KBM-7 (cell line): ENCODE data around the gene TACO1.
A peak's percentile ranks its signal among the peaks of the same experiment; 100 is the strongest.

Experiments
- DNase-seq: peaks from one replicate; pipeline ENCODE4 v3.0.0-alpha.2; 2015
- in situ Hi-C: fragments of 300-500 bp; cut with MboI; formaldehyde crosslinking; loops from 2 replicates; pipeline ENCODE4 v1.14.3; 2020; ENCODE audit warnings: low sequenced_read_pairs, low pct_unique_long_range_greater_than_20kb, mixed read lengths

Gene TACO1

DNA sequence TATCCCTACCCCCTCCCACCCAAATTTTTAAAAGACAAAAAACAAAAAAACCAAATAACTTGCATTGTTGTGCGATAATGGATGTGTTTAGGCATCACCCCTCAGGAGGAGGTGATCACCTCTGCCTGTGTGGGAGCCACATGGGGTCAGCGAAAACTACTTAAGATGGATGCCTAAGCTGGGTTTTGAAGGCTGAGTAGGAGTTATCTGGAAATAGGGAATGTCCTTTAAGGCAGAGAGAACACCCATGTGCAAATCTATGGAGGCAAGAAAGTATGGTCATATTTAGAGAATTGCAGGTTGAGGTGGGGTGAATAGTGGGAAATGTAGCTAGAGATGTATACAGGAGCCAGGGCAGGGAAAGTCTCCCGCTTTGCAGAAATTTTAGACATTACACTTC lies 5.6 kb upstream of the TACO1 start:
- no peak for DNase-seq
- in situ Hi-C loops = no loop called here

DNA sequence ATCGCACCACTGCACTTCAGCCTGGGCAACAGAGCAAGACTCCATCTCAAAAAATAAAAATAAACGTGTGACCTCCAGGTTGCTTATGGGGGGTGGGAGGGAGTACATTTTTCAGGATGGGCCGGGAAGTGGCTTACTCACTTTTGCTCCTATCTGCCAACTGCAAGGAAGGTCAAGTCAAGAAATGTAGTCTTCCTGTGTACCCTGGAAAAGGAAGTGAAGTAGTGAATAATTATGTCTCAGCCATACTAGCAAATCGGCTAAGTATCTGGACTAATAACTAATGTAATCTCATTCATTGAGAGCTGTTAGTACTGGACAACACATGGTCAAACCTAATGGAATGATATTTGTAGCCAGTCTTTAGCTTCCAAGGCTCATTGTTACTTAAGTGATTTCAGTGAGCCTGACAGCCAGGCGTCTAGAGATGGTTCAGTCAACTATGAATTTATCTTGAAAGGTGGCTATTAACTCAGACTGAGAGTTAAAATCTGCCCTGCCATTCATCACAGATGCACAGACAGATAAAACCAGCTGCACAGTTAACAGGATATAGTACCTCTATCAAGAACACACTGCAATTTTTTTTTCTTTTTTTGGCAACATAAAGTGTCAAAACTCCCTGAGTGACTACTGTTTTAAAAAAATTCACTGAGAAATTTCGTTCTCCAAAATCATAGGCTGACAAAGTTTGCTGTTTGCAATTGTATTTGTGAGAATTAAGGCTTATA lies 3.7 kb upstream of the TACO1 start:
- in situ Hi-C loops = no loop called here
- DNase-seq = no peak

DNA sequence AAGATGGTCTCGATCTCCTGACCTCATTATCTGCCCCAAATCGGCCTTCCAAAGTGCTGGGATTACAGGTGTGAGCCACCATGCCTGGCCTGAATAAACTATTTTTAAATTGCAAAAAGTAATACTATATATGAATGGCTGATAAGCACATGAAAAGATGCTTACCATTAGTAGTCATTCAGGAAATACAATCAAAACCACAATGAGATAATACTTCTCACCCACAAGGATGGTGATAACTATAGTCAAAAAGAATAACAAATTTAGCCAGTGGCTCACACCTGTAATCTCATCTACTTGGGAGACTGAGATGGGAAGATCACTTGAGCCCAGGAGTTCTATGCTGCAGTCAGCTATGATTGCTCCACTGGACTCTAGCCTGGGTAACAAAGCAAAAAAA lies 2.4 kb upstream of the TACO1 start:
- in situ Hi-C loops = no loop called here
- DNase-seq = no peak

DNA sequence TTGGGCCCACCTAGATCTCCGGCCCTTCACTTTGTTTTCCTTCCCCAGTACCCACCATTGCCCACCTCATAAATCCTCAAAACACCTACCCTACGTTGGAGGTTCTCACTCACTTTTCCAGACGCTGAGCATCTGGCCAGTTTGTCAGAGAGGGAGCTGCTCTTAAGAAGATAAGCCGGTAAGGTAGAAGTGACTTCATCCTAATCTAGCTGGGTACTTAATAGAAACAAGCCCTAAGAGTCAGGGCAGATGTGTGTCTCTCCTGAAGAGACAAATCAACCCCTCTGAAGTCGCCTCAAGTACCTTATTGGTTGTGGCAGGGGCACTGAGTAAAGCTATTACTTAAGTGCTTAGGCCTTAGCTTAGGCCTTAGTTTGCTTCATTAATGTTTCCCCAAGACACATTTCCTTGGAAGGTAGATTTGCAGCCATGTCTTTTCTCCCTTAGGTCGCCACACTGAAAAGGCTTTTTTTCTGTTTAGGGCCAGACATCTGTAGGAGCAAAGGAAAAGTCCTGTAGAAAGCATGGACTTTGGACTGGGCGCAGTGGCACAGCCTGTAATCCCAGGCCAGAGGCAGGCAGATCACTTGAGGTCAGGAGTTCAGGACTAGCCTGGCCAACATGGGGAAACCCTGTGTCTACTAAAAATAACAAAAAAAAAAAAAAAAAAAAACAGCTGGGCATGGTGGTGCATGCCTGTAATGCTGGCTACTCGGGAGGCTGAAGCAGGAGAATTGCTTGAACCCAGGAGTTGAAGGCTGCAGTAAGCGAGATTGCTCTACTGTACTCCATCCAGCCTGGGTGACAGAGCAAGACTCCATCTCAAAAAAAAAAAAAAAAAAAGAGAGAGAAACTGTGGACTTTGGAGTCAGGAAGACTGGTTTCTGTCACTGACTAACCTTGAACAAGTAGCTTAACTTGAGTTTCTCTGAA lies 1.0 kb downstream of the TACO1 start:
- in situ Hi-C loops = loop anchor here (25.0 kb wide), 1 partner anchor 164 kb away; the partner anchor contains the start of gene CYB561
- no peak for DNase-seq

DNA sequence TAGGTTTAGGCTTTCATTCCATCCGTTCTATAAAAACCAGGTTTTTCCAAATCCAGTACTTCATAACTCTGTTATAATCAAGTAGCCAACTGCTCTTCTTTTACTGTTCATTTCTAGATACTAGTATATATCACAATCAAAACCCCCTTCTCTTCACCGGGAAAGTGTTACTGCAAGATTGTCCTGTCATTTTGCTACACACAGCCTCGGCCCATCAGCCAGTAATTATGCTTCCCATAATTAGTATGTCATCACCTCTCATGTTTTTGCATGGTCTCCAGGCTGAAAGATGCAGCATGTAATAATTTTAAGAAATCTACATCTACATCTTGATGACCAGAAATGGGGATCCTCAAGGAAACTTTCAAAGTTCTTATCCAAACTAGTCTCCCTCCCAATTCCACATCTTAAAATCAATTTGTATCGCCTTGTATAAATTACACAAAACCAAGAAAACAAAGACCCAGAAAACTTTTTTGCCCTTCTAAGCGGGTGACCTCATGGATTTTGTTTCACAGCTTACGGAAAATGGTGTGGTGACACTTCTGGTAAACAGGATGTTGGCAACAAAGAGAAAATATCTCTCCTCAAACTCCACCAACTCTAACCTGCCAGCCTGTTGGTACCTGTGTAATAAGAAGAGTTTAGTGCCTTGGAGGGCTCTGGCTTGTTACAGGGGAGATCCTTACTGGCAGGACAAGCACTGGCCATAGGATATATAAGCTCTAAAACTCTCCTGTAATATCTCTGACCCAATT lies 9.3 kb downstream of the TACO1 start:
- DNase-seq = no peak
- in situ Hi-C loops = loop anchor here (25.0 kb wide), 1 partner anchor 173 kb away; the partner anchor contains the start of gene CYB561

DNA sequence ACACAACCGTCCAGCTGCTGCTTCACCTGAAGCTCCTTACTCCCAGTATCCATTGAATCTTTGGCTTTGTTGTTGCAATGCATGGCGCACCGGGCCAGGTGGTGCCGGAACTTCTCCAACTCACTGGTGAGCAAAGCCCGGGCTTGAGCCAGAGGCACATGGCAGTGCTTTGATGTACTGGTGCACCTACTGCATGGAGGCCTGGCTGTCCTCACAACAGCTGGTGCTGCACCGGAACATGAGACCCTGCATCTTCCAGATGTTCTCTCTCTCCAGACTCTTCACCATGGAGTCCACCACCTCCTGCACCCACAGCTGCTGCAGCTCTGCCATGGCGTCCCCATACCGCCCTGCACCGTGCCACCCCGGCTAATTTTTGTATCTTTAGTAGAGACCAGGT lies 10.2 kb downstream of the TACO1 start:
- DNase-seq = no peak
- in situ Hi-C loops = loop anchor here (25.0 kb wide), 1 partner anchor 174 kb away; the partner anchor contains the start of gene CYB561

DNA sequence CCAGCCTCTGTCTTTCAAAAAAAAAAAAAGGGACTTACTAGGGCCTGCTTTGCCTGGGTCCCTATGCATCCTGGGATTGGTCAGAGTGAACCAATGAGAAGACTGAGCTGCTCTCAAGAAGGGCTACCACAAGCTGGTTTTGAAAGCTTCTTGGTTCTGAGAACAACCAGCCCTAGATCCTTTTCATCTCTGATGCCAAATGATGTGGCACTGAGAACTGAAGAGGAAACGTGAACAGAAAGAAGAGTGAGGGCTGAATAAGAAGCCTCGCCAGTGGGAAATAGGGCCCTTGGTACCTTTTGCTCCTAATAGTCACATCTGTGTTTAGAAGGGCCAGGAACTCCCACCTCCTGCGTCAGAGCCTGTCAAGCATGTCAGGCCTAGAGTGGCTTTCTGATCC lies 10.7 kb downstream of the TACO1 start:
- in situ Hi-C loops = loop anchor here (25.0 kb wide), 1 partner anchor 174 kb away; the partner anchor contains the start of gene CYB561
- no peak for DNase-seq

DNA sequence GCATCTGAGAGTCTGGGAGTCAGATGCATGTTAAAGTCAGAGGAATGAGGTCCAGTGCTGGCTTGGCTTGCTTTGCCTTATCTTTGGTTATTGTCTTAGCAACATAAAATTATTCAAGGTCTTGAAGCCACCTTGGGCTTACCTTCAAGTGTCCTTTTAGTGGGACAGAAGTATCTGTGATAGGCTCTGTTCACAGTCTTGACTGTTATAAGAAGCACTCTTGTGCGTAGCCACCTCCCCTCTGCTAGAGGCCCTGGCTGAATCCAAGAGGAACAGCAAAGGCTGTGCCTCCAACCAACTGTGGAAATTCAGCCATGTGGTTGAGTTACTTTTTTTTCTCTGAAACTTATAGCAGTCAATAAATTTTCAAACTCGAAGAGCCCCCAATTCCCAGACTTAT lies 13.0 kb downstream of the TACO1 start:
- in situ Hi-C loops = loop anchor here (25.0 kb wide), 1 partner anchor 176 kb away; the partner anchor contains the start of gene CYB561
- DNase-seq = no peak

DNA sequence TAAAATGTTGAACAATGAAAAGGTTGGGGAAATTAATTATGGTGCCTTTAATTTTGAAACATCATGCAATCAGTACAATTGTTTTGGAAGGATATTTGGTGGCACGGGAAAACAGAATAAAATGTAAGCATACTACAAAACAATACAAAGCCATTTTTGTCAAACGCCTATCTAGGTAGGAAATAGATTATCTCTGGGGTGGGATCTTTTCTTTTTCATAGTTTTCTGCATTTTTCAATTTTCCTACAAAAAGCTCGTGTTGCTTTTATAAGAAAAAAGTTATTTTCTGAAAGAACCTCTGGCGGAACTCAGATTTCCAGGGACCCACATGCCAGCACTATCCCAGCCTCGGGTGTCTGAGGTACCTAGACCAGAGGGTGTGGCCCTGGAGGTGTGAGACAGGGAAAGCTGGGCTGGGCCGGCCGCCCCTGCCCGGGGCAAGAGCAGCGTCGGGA lies 20.6 kb downstream of the TACO1 start:
- in situ Hi-C loops = loop anchor here (25.0 kb wide), 1 partner anchor 184 kb away; the partner anchor contains the start of gene CYB561
- DNase-seq = no peak

DNA sequence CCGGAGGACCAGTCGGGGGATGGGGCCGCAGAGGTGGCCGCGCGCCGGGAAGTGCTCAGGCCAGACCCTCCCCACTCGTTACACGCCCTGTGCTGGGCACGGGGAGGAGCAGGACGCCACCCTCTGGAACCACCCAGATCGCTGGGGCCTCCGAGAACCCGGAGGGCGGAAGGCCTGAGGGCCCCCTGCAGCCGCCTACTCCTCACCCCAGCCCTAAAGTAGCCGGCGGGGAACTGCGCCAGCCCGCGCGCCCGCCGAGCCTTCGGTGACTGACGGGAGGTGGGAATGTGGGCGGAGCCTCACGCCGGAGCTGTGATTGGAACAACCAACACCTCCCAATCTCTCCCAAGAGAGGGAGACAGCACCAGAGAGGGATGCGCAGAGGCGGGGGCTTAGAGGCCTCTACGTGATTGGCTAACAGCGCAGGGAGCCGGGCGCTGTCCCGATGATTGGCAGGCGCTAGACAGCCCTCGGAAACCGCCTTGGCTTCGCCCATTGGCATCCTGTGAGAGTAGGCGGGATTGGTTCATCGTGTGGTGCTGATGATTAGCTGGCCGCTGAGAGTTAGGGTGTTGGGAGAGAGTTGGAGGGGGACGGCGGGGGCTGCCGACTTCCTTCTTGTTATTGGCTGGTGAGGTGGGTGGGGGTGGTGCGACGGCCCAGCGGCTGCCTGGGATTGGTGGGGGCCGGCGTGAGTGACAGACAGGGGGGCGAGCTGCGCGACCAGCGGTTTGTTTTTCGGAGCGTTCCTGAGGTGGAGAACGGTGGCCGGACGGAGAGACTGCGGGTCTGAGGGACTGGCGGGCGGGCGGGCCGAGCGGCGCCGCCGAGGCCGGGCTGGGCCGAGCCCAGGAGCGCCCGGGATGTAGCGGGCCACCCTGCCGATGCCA lies 21.2 kb downstream of the TACO1 start, which contains the start of gene MAP3K3:
Gene MAP3K3, plus strand, starts transcription at position 734 of the 890 bp plus-strand sequence. CDS start 343 bp downstream, outside the sequence.
- peak; percentile 100 for DNase-seq
- in situ Hi-C loops = loop anchor here (25.0 kb wide), 1 partner anchor 185 kb away; the partner anchor contains the start of gene CYB561

DNA sequence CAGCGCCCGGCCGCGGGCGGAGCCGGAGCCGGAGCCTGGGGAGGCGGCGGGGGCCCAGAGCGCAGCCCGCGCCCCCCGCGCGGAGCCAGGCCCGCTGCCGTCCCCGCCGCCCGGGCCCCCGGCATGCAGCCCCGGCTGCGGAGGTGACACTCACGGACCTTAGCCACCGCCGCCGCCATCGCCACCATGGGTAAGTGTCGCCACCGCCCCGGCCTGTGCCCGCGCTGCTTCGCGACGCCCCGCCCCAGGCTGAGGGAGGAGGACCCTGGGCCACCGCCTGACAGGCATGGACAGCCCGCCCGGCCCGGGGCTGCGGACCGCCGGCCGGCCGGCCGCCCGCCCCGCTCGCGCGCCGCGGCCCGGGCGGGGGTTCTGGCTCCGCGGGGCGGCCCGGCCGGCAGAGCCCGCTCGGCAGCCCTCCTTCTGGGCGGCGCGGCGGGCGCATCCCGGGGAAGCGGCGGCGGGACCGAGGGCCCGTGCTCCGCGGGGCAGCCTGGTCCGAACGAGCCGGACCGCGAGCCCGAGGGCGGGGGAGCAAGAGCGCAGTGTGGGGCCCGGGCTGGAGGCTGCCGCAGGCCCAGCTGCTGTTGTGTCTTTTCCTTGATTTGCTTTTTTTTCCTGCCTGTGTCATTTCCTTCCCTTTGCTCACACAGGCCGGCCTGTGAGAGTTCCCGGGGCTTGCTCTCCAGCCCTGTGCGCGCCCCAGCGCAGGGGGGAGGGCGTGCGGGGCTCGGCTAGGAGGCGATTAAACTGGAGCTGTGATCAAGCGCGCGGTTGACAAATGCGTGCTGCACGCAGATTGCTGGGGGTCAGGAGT lies 22.1 kb downstream of the TACO1 start:
- in situ Hi-C loops = loop anchor here (25.0 kb wide), 1 partner anchor 185 kb away; the partner anchor contains the start of gene CYB561
- peak; percentile 74 for DNase-seq

DNA sequence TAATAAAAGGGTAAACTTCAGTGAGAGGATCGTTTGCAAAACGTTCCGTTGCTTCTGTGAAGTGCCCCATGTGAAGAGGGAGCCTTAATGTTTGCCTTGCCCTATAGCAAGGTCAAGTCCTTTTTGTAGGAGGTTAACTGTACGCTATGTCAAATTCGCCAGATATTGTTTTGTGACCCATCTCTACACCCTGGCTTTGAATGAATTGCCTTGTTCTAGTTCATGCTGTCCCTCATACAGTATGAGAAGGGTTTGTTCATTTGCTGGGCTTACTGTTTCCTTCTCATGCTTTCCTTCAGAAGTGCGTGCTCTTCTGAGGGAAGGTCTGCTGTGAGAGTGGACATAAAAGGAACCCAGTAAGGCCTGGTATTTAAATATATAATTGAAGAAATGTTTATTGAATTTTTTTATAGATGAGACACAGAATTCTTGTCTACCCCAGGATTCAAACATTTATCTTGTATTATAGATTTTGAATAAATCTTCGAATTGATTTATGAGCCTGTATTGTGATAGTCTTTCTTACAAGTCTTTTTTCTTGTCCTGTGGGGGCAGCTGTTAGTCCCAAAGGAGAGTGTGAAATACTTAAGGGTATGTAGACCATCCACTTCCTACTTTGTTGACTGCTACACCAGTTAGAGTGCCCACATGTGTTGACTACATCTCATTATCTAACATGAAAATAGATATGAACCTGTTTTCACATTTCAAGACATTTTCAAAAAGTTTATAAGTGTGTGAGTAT lies 23.3 kb downstream of the TACO1 start:
- in situ Hi-C loops = loop anchor here (25.0 kb wide), 1 partner anchor 187 kb away; the partner anchor contains the start of gene CYB561
- DNase-seq = peak; percentile 24

DNA sequence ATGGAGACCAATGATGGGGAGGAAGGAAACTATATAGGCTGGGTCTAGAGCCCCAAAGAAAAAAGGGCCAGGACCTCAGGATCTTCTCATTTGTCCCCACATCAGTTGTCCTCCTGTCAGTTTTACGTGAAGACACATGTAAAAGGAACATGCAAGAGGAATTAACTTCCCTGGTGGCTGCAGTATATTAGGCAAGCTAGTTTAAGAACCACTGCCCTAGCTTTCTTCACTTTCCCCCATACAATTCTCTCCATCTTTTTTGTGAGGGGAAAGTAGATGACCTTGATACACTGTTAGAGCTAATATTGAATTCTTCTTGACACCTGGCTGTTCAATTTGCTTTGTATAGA lies 23.8 kb downstream of the TACO1 start:
- DNase-seq = no peak
- in situ Hi-C loops = loop anchor here (25.0 kb wide), 1 partner anchor 187 kb away; the partner anchor contains the start of gene CYB561

DNA sequence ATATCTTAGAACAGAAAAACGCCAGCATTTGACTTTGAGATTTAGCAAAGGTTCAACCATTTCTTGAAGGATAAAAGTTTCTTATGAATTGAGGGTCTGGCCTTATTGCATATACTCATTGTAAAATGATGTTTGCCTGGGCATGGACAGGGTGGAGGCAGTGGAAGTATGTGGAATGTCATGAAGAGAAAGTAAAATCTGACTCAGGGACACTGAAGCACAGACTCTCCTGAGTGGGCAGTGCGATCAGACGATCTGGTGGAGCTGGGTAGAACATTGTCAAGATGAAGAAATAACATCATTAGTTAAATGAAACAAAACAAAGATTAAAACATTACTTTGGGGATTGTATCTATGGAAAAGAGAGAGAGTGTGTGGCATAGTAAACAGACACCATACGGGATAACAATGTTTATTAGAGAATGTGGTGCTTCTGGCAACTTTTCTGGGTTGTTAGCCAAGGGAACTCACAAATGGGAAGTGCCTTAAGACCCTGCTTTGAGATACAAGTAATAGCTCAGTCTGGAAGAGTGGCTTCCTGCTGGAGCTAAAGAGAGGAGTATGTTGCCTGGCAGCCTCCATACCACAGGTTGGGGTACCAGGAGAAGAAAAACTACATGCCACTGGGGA lies 26.0 kb downstream of the TACO1 start:
- in situ Hi-C loops = no loop called here
- peak; percentile 35 for DNase-seq

DNA sequence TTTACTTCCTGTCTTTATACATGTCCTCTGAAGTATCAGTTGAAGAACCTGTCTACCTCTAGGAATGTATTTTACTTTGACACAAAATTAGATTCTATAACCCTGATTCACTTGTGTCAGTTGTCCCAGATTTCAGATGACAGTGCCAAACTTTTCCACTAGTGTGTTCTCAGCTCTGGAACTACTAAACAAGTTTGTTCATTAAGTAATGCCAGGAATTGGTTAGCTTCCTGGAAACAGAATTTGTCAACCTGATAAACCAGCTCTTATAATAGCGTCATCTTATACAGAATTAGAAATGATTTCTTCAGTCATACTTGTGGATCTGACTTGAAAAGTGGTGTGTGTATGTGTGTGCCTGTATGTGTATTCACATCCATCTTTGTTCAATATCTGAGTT lies 28.9 kb downstream of the TACO1 start:
- no peak for DNase-seq
- in situ Hi-C loops = no loop called here

DNA sequence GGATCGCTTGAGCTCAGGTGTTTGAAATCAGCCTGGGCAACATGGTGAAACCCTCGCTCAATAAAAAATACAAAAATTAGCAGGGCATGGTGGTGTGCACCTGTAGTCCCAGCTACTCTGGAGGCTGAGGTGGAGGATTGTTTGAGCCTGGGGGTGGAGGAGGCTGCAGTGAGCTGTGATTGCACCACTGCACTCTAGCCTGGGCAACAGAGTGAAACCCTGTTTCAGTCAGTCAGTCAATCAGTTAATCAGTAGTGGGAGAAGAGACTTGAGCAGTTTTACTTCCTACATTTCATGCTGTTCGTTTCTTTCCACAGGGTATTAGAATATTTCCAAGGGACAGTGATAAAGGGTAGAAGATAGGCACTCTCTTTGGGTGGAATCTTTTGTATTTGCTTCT lies 30.4 kb downstream of the TACO1 start:
- in situ Hi-C loops = no loop called here
- no peak for DNase-seq
